ENCODE data around the gene CCDC81. TPM values are rescaled to one million over a fixed set of nuclear protein-coding genes. Genes with fewer than 3 reads are reported as not detected.

The CCDC81 gene
- total RNA-seq, 1 donor = 26.8 TPM

DNA sequence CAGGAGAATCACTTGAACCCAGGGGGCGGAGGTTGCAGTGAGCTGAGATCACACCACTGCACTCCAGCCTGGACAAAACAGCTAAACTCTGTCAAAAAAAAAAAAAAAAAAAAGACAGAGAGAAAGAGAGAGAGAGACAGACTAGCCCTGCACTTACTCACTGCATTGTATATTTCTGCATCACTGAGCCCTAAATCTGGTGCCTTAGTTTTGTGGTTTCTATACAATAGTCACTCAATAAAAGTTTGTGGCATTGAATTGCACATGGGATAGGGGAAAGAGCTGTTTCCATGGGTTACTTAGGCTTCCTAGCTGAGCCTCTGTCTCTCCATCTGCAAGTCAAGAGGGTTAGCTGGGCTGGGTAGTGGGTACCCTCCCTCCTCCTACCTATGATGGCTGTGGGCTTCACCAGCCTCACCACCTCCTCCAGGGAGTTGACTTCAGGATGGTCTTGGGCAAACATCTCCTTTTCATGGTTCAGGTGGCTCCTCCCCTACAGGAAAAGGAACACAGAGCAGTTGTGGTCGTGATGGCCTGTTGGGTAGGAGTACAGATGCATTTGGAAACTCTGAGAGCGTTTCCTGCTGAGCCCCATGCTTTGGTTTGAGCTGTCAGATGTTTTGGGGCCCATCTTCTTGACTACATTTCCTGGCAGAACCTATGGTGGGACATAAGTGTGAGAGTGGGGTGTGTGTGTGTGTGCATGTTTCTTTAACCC, 73.2 kb downstream of the CCDC81 start:
- DNase-seq (ENCODE audit: low read depth) = no peak
- H3K4me3 ChIP-seq (ENCODE audit: low read depth, low read length) = no peak overlapping the region
- TF ChIP-seq, protein P1, sequence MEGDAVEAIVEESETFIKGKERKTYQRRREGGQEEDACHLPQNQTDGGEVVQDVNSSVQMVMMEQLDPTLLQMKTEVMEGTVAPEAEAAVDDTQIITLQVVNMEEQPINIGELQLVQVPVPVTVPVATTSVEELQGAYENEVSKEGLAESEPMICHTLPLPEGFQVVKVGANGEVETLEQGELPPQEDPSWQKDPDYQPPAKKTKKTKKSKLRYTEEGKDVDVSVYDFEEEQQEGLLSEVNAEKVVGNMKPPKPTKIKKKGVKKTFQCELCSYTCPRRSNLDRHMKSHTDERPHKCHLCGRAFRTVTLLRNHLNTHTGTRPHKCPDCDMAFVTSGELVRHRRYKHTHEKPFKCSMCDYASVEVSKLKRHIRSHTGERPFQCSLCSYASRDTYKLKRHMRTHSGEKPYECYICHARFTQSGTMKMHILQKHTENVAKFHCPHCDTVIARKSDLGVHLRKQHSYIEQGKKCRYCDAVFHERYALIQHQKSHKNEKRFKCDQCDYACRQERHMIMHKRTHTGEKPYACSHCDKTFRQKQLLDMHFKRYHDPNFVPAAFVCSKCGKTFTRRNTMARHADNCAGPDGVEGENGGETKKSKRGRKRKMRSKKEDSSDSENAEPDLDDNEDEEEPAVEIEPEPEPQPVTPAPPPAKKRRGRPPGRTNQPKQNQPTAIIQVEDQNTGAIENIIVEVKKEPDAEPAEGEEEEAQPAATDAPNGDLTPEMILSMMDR (IDR thresholded peaks at IDR 0.05; ENCODE audit: insufficient read depth, low read depth, low read length) = no peak

DNA sequence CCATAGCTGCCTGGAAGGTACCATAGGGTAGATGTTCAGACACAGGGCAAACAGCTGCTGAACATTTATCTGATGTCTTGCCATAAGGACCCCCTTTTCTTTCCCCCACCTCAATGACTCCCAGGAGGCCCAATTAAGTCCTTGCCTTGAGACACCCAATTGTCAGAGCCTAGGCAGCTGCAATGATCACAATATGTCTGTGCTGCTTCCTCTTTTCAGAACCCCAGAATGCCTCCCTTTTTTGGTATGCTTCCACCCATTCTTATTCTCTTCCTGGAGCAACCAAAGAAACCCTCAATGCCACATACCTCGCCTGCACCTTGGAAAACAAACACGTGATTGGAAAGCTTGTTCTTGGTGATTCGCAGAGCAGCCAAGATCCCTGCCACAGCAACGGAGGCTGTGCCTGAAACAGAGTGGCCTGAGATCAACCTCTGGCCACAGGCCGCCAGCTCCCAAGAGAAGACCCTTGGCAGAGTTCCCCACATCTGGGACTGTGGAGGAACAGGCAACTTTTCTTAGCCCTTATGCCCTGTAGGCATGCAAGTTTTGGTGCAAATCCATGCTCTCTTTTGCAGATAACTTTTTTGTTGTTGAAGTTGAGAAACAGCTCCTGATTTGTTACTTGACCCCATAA, 75.4 kb downstream of the CCDC81 start:
- TF ChIP-seq, protein P1 (IDR thresholded peaks at IDR 0.05; ENCODE audit: insufficient read depth, low read depth, low read length) = no peak
- H3K4me3 ChIP-seq (ENCODE audit: low read depth, low read length) = no peak overlapping the region
- no peak for DNase-seq (ENCODE audit: low read depth)

DNA sequence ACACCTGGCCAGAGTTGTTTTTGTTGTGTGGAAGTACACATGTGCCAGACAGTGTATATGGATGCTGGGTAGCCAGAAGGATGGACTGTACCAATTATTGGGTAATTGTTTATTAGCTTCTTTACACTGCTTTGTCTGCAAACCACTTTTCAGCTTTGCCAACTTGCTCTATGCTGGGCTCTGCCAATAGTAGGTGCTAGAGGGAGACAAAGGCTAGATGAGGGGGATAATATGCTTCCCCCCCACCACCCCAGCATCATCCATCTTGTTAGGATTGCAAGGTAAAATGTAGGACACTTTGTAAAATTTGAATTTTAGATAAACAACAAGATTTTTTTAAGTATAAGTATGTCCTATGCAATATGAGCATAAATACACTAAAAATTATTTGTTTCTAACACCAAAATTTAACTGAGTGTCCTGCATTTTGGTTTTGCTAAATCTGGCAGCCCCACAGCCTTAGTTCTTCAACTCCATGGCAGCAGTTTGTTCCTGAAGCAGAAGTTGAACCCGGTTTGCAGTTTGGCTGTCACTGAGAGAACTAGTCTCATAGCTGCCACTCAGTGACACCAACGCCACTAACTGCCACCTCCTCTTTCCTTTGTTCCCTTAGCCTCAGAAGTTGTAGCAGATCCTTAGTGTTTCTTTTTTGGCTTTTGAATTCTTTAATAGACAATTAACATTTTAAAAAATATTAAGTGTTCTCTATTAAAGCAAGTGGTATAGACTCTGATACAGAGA, 78.8 kb downstream of the CCDC81 start:
- no peak for DNase-seq (ENCODE audit: low read depth)
- H3K4me3 ChIP-seq (ENCODE audit: low read depth, low read length) = no peak overlapping the region
- TF ChIP-seq, protein P1 (IDR thresholded peaks at IDR 0.05; ENCODE audit: insufficient read depth, low read depth, low read length) = no peak

DNA sequence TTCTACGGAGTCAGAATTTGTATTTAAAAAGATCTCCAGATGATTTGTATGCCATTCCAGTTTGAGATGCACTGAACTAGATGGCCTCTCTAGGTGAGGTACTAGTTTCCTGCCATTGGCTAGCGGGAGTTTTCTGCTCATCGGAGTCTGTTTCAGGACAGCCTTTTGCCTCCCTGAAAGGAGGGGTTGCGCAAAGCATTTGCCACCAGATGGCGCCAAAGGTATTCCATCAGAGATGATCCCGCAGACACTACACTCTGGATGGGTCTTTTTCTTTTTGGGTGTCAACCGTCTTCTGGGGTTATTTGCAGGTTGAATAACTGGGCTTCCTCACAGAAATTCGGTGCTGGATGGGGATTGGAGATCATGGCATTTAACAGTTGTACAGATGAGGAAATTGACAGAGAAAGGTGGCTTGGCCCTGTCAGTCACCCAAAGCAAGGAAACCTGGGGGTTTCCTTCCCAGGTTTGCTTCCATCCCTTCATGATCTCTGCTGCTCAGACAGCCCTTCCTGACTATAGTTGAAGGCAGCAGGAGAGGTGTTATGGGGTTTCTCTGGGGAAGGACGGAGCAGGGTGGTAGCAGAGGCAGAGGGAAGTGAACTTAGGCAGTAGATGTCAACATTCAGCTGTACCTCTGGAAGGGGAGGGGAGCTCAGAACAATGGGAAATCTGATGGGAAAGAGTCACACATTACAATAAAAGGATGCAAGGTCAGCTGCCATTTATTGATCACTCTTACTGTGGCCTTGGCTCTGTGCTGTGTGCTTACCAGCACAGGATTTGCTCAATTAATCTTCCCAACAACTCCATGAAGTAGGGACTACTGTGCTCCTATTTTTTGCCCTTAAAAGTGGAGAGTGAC, 81.6 kb downstream of the CCDC81 start:
- DNase-seq (ENCODE audit: low read depth) = peak; percentile 83

DNA sequence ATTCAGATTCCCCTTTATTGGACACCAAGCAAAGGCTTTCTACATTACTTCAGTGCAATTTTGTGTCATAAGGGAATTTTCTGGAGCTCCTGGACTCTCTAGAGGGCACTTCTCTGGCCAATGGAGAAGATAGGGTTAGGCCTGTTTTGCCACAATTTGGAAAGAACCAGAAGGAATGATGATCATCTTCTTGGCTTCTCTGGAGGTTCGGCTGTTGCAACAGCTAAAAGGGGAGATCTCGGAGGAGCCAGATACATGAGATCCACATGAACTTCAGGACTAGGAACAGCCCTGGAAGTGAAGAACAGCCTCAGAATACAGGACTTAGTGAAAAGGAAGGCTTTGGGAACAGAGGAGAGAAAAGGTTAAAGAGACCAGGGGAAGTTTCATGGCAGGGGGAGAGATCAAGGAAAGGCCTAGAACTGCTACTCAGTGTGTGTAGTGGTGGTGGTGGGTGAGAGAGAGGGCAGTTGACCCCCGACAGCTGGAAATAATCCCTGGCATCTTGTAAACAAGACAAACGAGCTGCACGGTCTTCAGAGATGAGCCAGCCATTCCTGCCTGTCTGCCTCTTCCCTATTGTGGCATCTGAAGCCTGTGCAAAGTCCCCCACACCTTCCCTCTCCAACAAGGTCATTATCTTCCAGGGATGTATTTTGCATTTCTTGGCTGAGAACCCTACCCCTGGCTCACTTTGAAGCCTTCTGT, 83.8 kb downstream of the CCDC81 start:
- TF ChIP-seq, protein P1 (IDR thresholded peaks at IDR 0.05; ENCODE audit: insufficient read depth, low read depth, low read length) = no peak
- DNase-seq (ENCODE audit: low read depth) = no peak
- H3K4me3 ChIP-seq (ENCODE audit: low read depth, low read length) = no peak overlapping the region

More for the DNA sequence above, 81.6 kb downstream of the CCDC81 start:
- TF ChIP-seq, protein P1 (IDR thresholded peaks at IDR 0.05; ENCODE audit: insufficient read depth, low read depth, low read length) = peak; percentile 86
- H3K4me3 ChIP-seq (ENCODE audit: low read depth, low read length) = no peak overlapping the region

DNA sequence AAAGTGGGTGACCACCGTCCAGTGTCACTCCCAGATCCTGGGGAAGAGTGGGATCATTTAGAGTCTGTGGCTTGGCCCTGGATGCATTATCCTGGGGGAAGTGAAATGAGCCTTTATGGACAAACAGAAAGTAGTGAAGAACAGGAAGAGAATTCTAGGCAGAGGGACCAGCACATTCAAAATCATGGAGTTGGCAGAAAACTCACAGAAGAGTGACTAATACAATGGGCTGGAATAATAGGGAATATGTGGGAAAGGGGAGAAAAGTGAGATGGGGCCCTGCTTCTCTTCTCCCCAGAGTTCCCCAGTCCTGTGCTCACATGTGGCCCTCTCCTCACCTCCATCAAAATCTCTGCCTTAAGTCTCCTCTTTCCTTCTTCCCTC, 84.3 kb downstream of the CCDC81 start:
- TF ChIP-seq, protein P1 (IDR thresholded peaks at IDR 0.05; ENCODE audit: insufficient read depth, low read depth, low read length) = no peak
- no peak overlapping the region for H3K4me3 ChIP-seq (ENCODE audit: low read depth, low read length)
- no peak for DNase-seq (ENCODE audit: low read depth)

Data from fibroblast of villous mesenchyme (primary cell).